Lung (tissue), 12 donors: Measurements from ENCODE around the gene SPINDOC. TPM values are rescaled to one million over a fixed set of nuclear protein-coding genes. Genes with fewer than 3 reads are reported as not detected.
A peak's percentile ranks its signal among the peaks of the same experiment; 100 is the strongest.

Source experiments
- ATAC-seq: fragments of 200-7000 bp; cut with Tn5 transposase; one replicate; pipeline ENCODE4 v1.9.1; 2020; ENCODE audit warnings: moderate number of reproducible peaks; ENCODE audit not compliant: insufficient read depth, low FRiP score
- DNase-seq, 3 donors: peaks; one replicate each; pipeline ENCODE4 v3.0.0-alpha.2; 2013 to 2017
- H3K27ac ChIP-seq, 2 donors: one replicate each; pipeline ENCODE4 v1.5.1; 2013; ENCODE audit warnings: mild to moderate bottlenecking in 2 of 2, moderate library complexity in 2 of 2, control low read depth in 1 of 2, inconsistent platforms in 1 of 2, low read depth in 1 of 2, low read length in 1 of 2
- H3K27me3 ChIP-seq, 3 donors: one replicate each; pipeline ENCODE4 v1.5.1; 2013; ENCODE audit warnings: low read length in 2 of 3; ENCODE audit not compliant: control insufficient read depth in 3 of 3, insufficient read depth in 3 of 3
- H3K36me3 ChIP-seq, 4 donors: one replicate each; pipeline ENCODE4 v1.5.1; 2013; ENCODE audit warnings: low read length in 4 of 4, mild to moderate bottlenecking in 1 of 4, moderate library complexity in 1 of 4; ENCODE audit not compliant: control insufficient read depth in 4 of 4, insufficient read depth in 4 of 4
- H3K4me1 ChIP-seq, 5 donors: one replicate each; pipeline ENCODE4 v1.5.1; 2013; ENCODE audit warnings: low read length in 5 of 5, mild to moderate bottlenecking in 2 of 5, moderate library complexity in 1 of 5; ENCODE audit not compliant: control insufficient read depth in 5 of 5, insufficient read depth in 5 of 5
- H3K4me3 ChIP-seq: one replicate; pipeline ENCODE4 v1.5.1; 2013; ENCODE audit warnings: mild to moderate bottlenecking, control low read depth, moderate library complexity
- H3K9ac ChIP-seq, 2 donors: one replicate each; pipeline ENCODE4 v1.5.1; 2013; ENCODE audit warnings: low read length in 2 of 2, control low read depth in 1 of 2; ENCODE audit not compliant: insufficient read depth in 1 of 2
- H3K9me3 ChIP-seq, 4 donors: one replicate each; pipeline ENCODE4 v1.5.1; 2013; ENCODE audit warnings: low read length in 3 of 4, mild to moderate bottlenecking in 1 of 4, moderate library complexity in 1 of 4; ENCODE audit not compliant: control insufficient read depth in 4 of 4, insufficient read depth in 3 of 4
- WGBS, 2 donors: extraction: QIAGEN DNeasy Blood & Tissue Kit; methylation state at CpG; one replicate each; pipeline ENCODE4 v1.1.7; 2013; 5-methylcytosine and 5-hydroxymethylcytosine counted together
- polyA plus RNA-seq, 2 donors: library from polyadenylated mRNA; stranded (reverse); fragments of 200-250 nt; gene quantifications; one replicate each; pipeline ENCODE4 v1.2.1, GENCODE V29; 2013
- total RNA-seq, 2 donors: library from RNA; depleted of rRNA in 1 of 2; stranded (reverse); fragments of >200 nt in 1 of 2; gene quantifications; one replicate each; pipeline ENCODE4 v1.2.1, GENCODE V29; 2014 to 2021
- TF ChIP-seq, protein P1 (sequence below): IDR thresholded peaks from 2 replicates; pipeline ENCODE4 v1.5.1; 2012; ENCODE audit warnings: mild to moderate bottlenecking; ENCODE audit errors: control extremely low read depth, extremely low read depth
- donor health status: control.
- donor health status: control.
- donor health status: Bipolar disorder and iron deficiency.
- donor health status: healthy.
- donor health status: DM: yes; HTN: yes; CAD: no.

The SPINDOC gene
- total and polyA plus RNA-seq, 4 donors: 9.9 to 23.9 (median 14.2) TPM

DNA sequence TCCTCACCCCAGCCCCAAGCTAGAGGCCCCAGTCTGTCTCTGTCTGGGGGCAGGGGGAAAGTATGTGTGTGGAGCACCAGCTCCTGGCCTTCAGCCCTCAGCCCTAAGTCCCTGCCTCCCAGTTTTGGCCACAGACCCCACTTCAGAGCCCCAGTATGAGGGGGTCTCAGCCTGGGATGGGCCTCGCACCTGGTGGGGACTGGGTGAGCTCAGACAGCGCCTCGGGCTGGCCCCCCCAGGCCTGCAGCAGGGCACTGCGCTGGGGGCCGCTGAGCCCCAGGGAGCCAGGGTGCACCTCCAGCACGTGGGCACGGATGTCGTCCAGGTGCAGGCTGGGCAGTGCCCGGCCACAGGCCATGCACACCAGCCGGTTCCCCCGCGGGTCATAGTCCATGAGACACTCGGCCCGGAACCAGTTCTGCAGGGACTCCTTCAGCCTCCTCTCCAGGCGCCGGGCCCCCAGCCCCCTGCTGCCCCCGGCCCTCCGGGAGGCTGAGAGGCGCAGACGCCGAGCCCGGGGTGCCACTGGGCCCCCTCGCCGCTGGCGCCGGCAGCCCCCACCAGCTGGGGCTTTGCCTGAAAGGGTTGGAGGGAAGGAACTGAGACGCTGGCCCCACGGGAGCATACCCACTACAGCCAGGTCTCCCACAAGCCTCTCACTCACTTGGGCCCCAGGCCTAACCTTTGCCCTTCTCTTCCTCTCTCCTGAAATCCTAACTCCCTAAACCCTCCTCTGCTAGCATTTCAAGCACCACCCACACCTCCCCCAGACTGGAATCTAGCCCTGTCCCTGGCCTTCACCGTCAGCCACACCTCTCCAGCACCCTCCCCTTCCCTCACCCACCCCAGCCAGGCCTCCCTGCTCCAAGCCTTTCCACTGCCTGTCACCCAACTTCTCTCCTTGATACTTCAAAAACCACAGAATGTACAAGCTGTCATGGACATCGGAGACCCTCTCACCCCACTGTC lies 48.3 kb upstream of the SPINDOC start:
- no peak overlapping the region for H3K27ac ChIP-seq
- H3K9me3 ChIP-seq: no peaks in the 10 kb centered on the region
- ATAC-seq (no peak), DNase-seq (no peak)
- peaks cover 0 to 10% (median 3%) of the 10 kb centered on the region in 4 donors for H3K36me3 ChIP-seq
- H3K9ac ChIP-seq: no peak overlapping the region
- peaks cover 0 to 2% (median 0%) of the 10 kb centered on the region in 3 donors for H3K27me3 ChIP-seq
- 84 to 92% methylated on average over 29 to 30 of the region's 30 CpGs for WGBS, 2 donors
- TF ChIP-seq, protein P1, sequence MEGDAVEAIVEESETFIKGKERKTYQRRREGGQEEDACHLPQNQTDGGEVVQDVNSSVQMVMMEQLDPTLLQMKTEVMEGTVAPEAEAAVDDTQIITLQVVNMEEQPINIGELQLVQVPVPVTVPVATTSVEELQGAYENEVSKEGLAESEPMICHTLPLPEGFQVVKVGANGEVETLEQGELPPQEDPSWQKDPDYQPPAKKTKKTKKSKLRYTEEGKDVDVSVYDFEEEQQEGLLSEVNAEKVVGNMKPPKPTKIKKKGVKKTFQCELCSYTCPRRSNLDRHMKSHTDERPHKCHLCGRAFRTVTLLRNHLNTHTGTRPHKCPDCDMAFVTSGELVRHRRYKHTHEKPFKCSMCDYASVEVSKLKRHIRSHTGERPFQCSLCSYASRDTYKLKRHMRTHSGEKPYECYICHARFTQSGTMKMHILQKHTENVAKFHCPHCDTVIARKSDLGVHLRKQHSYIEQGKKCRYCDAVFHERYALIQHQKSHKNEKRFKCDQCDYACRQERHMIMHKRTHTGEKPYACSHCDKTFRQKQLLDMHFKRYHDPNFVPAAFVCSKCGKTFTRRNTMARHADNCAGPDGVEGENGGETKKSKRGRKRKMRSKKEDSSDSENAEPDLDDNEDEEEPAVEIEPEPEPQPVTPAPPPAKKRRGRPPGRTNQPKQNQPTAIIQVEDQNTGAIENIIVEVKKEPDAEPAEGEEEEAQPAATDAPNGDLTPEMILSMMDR: no peak
- no peak overlapping the region for H3K4me3 ChIP-seq
- peaks cover 0 to 57% (median 9%) of the 10 kb centered on the region in 5 donors for H3K4me1 ChIP-seq

DNA sequence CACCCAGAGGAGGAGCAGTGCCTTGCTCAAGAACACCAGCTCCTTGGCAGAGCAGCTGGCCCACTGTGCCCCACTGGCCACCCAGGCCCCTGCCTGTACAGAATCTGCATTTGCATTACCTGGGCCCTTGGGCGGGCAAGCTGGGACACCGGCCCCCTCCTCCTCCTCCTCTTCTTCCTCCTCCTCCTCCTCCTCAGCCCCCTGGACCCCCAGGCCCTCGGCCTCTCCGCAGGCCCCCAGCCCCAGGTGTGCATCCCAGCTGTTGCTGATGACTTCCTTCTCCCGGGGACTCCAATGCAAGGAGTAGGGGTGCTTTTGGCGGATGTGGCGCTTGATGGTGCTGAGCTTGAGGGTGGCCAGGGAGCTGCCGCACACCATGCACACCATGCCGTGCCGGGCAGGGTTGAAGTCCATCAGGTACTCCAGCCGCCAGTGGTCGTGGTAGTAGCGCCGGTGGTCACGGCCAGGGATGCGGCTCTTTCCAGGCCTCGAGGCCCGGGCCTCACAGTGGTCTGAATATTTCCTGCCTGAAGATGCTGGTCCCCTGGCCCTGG lies 47.5 kb upstream of the SPINDOC start:
- Histone ChIP-seq H3K27ac (no peak overlapping the region), H3K9ac (no peak overlapping the region), H3K9me3 (no peaks in the 10 kb centered on the region), H3K4me1 (peaks cover 0 to 63% (median 9%) of the 10 kb centered on the region in 5 donors), H3K27me3 (peaks cover 0 to 9% (median 0%) of the 10 kb centered on the region in 3 donors), H3K4me3 (no peak overlapping the region), H3K36me3 (peaks cover 0 to 10% (median 2%) of the 10 kb centered on the region in 4 donors)
- DNase-seq: no peak
- TF ChIP-seq, protein P1: no peak
- 85 to 87% methylated on average over 16 to 18 of the region's 18 CpGs for WGBS, 2 donors
- no peak for ATAC-seq

DNA sequence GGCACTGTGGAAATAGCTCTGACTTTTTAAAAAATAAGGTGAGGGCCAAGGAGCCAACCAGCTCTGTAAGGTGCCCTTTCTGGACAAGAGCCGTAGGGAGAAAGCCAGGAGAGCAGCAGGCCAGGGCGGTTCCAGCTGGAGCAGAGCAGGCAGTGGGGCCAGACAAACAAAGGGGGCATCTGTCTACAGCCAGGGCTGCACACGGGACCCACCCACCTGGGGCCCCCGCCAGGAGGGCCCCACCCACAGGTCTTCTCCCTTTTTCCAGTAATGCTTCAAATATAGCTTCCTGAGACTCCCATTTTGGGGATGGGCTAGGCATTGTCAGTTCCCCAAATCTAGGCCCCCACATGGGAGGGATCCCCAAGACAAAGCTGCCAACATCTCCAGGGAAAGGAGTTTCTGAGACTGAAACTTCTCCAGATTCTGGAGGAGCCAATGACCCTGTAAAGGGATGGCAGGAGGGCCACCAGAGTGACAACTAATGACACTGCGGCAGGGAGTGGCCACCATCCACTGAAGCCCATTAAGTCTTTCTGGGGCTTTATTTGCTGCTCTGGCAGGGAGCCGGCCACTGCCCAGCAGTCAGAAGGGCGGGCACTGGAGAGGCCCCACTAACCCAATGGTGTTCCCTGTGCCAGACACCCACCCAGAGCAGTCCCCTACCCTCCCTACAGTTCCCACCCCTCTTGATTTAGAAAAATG lies 46.6 kb upstream of the SPINDOC start:
- peak in 1 of 3 donors; percentile 27 for DNase-seq
- H3K9ac ChIP-seq: no peak overlapping the region

More for the DNA sequence above, 46.6 kb upstream of the SPINDOC start:
- Histone ChIP-seq H3K27me3 (peaks cover 0 to 9% (median 0%) of the 10 kb centered on the region in 3 donors), H3K4me3 (no peak overlapping the region), H3K27ac (peak overlapping the region in 1 of 2 donors; percentile 65), H3K9me3 (no peaks in the 10 kb centered on the region), H3K4me1 (peaks cover 0 to 63% (median 9%) of the 10 kb centered on the region in 5 donors), H3K36me3 (peaks cover 0 to 10% (median 0%) of the 10 kb centered on the region in 4 donors)
- no peak for ATAC-seq
- WGBS, 2 donors: 73 to 79% methylated on average over 7 of the region's 7 CpGs
- TF ChIP-seq, protein P1: no peak
